HG02852 (cell line): ENCODE measurements around the gene SMIM8.
A peak's percentile ranks its signal among the peaks of the same experiment; 100 is the strongest.

Source experiments
- ATAC-seq: cut with Tn5 transposase; IDR thresholded peaks from one replicate; pipeline ENCODE4 v1.9.1; 2021; ENCODE audit warnings: mild to moderate bottlenecking, moderate library complexity; ENCODE audit not compliant: unreplicated experiment

Gene SMIM8

DNA sequence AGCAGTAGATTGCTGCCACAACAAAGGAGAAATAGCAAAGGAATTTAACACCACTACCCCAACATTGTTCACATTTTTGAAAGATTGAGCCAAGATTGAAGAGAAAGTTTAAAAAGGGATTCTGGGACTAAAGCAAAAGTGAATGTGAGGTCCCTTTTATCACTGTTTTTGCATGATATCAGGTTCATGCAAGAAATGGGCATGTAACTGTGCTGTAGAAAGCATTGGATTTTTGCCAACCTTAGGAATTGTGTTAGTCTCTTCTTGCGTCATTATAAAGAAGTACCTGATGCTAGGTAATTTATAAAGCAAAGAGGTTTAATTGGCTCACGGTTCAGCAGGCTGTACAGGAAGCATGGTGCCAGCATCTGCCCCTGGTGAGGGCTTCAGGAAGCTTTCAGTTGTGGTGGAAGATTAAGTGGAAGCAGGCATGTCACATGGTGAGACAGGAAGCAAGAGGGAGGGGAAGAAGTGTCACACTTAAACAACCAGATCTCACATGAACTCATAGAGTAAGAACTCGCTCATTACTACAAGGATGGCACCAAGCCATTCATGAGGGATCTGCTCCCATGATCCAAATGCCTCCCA is 11.3 kb downstream of the SMIM8 start:
- ATAC-seq, result no peak

DNA sequence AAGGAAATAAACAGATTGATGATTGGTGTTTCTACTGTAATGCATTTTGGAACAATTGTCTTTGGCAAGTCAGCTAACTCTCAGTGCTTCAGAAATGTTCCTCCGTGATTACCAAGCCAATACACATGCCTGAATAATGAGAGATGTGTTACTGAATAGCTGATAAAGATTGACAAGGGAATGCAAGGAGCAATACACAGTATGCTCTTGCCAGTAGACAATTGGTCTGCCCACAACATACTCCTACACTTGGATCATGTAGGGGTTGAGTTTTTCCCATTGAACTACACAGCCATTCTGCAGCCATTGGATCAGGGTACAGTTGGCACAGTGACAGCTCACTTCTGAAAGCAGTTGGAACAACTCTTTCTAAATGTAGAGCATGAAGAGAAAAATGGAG is 12.3 kb downstream of the SMIM8 start:
- ATAC-seq, result no peak

DNA sequence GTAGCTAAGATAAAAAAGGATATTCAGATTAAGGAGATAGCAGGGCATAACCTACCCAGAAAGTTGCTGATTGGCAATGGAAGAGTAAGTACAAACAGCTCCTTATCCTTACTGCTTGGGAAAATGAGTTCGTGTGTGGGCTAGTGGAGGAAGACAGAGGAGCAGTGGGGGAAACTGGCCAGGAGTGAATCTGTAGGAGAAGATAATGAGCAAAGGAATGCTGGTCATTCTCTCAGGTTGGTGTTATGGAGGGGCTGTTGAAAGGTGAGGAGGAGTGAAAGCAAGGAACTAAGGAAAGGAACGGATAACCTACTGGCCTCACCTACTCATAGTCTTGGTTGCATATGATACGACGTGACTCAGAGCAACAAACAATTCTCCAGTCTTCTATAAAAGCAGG is 14.0 kb downstream of the SMIM8 start:
- ATAC-seq, result no peak

DNA sequence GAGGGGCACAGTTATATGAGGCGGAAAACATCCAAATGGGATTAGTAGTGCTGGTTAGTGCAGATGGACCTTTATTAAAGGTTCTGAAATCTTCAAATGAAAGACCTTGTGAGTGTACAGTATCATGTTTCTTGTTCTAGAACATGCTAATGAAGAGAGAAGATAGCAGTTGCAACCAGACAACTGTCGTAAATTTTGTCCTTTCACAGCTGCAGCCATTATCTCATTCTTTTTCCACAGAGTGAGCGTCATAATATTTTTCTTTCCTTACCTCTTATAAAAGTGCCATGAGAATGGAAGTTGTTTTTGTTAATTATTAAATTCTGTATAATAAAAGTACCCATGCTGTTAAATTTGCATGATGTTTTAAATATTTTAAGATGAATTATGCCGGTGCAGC is 17.8 kb downstream of the SMIM8 start:
- ATAC-seq, result no peak

DNA sequence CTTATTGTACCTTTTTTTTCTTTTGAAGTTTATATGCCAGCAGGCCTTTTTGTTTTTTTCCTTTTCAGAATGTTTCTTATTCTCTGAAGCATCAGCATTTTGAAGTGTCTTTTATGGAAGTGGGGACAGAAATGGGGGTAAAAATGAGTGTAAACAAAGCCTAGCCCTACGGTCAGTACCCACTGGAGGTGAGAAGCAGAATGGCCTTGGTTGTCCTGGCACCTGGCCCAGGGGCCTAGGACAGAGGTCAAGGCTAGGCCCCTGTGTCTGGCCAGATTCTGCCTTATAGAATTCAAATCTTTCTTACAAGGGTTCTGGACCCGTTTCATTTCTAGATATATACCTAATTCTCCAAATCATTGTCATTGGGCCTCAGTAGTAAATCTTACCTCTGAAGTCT is 18.8 kb downstream of the SMIM8 start:
- ATAC-seq, result no peak

DNA sequence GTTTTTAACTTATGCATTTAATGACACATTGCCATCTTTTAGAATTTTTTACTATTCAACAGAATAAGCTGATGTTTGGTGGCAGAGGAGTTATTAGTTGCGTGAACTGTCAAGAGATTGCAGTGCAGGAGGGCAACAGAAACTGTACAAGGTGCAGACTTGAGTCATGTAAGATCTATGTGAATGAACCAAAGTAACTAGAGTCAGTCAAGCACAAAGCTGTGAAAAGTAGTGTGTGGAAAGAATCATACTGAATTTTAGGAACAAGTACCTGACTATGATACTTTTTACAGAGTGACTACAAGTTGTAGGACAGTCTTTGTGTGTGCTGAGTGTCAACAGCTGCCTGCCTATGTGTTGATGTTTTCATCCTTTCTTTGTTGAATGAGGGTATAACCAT is 19.5 kb downstream of the SMIM8 start:
- peak; percentile 96 for ATAC-seq

DNA sequence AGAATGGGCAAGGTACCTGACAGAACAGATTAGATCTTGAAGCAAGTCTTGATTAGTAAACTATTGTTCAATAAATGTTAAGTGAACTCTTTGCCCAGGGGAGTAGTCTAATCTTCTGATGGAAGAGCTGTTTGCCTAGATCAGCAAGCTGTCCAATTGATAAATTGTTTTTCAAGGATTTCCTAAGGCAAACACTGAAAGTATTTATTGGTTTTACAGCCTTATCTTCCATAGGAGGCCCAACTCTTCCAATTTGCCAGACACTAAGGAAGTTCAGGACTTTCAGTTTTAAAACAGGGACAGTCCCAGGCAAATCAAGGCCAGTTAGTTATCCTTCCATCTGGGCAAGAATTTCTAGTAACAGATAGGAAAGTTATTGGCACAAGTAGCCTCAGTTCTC is 20.4 kb downstream of the SMIM8 start:
- ATAC-seq, result no peak

DNA sequence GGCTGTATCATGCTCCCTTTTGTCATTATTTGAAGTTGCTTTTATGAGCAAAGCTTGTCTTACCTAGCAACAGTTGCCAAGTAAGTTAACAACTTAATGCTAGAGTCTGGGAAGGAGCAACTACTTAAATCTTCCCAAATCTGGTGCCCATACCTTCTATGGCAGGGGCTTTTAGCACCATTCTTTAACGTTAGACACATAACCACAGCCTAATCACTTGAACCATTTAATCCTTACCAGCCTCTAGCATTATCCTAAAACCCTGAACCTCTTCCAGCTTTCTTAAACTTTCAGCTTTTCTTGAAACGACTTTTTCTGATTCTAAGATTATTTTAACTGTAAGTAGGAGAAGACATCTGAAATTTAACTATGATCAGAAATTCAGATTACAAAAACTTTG is 22.3 kb downstream of the SMIM8 start, which contains the start of gene C6orf163:
C6orf163 (plus strand) TSS at position 83 of the 400 bp plus-strand sequence; CDS start at position 370, 287 bp downstream.
- ATAC-seq, result no peak

DNA sequence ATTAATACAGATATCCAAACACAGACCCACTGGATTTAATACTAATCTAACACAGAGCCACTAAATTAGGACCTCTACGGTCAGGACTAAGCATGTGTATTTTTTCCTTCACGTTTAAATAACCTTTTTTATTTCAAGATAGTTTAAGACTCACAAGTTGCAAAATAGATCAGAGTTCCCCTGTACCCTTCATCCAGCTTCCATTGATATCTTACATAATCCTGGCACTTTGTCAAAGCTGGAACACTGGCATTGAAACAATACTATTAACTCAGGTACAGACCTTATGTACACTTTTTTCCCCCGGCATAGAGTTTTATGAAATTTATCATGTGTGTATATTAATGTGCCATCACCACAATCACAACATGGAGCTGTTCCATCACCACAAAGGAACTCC is 24.3 kb downstream of the SMIM8 start:
- no peak for ATAC-seq

DNA sequence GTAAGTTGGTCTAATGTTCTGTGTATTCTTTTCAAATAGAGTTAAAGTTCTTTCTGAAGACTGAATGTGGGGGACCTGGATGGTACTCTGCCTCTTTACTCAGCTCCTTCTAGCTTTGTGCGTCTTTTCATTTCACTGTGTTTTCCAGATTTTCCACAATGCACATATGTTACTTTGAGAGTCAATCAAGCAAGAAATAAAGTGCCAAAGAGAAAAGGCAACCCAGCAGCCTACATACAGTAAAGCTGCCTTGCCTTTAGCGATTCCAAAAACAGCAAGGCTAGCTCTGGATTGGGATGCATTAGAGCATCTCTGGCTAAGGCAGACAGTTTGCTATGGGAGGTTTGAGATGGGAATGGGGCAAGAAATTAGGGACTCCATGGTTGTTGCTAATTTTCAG is 27.5 kb downstream of the SMIM8 start:
- no peak for ATAC-seq

DNA sequence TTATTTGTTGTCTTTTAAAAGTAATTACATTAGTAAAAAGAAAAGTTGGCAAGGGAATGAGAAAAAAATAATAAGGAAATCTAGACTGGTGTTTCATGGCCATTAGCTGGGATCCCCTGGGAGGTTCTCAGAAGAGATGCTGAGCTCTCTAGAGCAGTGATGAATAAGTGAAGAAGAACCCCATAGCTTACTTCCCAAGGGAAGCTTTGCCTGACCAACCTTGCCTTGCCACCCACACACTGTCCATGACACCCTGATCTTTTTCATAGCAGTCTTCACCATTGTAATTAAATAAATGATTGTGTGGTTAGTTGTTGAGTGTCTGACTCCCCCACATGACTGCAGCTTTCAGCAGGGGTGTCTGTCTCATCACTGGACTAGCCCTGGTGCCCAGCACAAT is 28.1 kb downstream of the SMIM8 start:
- no peak for ATAC-seq

DNA sequence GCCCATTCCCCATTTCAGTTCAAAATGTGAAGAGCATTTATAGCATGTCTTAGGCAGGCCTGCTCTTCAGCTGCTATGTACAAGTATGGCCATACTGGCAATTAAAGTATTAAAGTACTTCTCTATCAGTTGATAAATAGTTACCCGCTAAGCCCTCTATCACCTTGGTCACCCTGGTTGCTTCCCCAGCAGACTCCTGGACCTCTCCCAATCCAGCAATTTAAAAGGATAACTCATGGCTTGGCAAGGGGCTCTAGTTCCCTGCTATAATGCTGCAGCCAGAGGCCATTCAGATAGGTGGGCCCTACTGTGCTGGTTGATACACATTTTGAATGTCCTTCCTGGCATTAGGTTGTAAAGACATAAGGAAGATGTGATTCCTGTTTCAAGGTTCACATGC is 29.2 kb downstream of the SMIM8 start:
- no peak for ATAC-seq

DNA sequence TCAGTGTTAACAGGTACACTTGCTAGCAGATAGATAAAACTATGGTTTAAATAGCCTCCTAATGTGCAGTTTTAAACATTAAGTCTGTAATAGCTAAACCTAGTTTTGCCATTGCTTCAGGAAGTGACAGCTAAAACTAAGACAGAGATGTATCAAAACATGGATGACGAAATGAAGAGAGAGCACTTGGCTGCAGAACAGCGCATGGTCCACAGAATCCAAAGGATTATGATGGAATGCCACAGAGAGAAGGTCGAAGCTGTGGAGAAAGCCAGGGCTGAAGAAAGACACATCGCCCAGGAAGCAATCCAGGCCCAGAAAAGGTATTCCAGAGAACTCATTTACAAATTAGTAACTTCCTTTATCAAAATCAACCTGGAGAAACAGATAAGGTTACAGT is 33.8 kb downstream of the SMIM8 start:
- ATAC-seq, result no peak

DNA sequence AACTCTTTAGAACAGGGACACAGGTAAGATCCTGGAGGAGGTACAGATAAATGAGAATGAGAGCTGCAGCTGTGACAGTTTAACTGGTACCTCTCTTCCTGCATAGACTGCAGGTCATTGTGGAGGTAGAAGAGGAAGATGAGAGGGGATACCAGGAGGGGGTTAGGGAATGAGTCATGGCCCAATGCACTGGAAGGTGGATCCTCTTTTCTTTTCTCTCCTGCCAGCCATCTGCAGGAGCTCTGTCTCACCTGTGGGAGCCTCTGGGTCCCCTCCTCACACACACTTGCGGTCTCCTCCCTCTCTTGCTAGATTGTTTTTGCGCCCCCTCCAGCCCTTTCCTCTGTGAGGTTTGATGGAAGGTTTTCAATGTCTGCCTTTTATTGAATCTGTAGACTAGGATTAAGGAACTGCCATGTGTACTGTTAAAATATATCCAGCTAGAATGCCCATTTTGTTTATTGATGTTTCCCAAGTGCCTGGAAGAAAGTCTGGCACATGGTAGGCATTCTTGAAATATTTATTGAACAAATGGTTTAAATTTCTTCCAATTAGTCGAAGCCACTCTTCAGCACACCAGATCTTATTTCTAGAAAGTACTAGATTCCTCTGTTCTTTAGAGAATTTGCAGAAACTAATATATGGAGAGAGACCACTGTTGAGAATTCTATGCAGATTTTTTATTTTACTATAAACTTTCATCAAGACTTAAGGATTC is 35.2 kb downstream of the SMIM8 start:
- ATAC-seq, result no peak

DNA sequence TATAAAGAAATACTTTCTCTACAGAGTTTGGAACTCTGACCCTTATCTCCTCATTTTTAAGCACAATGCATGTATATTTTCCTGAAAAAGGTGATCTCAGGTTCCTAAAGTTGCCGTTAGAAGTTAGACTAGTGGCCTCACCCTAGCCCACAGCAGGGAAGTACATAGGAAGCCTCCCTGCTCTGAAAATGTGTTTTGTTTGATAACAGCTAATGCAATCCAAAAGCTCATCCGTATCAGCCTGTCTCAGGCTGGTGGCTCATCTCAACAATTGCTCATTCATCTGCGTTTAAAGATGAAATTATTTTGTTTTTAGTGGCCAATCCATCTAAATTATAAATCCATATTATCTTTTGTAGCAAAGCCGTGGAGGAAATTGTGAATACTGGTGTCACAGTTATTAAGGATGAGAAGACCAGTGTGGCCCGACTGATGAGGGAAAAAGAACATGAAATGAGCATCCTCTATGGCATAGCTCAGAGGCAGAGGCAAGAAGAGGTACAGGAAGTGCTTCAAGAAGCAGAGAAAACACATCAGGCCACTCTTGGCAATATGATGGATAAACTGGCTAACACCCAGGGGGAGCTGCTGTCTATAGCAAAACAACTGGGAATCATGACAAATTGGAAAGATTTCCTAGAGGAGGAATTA is 42.3 kb downstream of the SMIM8 start:
- no peak for ATAC-seq

DNA sequence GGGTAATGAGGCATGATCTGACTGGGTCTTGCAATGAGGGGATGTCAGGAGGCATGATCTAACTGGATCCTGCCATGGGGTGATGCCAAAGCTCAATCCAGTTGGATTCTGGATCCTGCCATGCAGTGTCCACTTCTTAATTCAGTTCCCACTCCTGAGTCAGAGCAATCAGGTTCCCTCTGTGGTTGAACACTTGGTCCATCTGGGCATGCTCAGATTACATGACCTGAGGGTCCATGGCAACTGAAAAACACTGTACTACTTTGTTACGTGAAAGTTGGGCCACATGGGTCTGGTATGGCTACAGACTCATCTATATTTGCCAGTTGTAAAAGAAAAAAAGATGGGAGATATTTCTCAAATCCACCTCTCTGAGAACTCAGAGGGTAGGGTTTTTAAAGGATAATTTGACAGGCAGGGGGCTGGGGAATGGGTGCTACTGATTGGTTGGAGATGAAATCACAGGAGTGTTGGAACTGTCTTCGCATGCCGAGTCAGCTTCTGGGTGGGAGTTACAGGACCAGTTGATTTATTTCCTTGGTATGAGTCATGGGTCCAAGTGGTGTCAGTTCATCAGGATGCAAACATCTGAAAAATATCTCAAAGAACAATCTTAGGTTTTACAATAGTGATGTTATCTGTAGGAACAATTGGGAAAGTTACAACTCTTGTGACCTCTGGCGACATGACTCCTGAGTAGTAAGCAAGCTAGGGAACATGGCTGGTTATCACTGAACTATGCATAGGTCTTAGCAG is 43.9 kb downstream of the SMIM8 start:
- ATAC-seq, result no peak

DNA sequence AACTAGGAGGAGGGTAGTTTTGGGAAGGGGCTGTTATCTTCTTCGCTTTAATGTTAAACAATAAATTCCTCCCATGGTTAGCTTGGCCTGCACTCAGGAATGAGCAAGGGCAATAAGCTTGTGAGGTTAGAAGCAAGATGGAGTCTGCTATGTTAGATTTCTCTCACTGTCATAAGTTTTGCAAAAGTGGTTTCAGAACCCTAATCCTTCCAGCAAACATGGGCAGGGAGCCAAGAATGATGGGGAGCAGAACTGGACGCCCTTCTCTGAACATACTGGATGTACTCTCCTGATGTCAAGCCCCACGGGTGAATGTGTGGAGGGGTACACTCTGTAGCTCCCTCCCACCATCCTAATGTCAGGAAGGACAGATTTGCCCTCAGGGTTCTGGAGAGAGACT is 44.5 kb downstream of the SMIM8 start:
- no peak for ATAC-seq

DNA sequence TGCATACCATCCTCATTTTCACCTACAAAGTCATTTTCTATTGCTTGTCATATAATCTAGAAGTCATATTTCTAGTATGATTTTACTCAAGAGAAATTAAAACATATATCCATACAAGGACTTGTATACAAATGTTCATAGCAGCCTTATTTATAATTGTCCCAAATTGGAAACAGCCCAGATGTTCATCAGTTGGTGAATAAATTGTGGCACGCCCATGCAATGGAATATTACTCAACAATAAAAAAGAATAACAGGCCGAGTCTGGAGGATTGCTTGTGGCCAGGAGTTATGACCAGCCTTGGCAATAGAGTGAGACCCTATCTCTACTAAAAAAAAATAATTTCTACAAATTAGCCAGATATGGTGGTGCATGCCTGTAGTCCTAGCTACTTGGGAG is 51.0 kb downstream of the SMIM8 start:
- ATAC-seq, result no peak

DNA sequence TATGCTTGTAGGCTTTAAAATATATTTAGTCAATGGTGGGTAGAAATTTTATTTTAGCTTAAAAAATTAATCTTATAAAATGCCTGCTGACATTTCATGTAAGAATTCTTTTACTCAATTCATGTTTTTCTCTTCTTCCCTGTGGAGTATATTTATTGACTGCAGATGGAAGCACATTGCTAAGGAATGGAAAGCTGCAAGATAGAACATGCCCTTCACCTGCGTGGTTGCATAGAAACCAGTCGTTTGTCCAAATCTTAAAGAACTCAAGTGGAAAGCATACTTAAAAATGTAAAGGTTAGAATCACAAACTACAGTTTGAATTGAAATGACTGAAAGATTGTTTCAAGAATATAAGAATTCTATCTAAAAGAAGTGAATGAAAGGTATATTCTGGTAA is 52.9 kb downstream of the SMIM8 start:
- ATAC-seq, result no peak

DNA sequence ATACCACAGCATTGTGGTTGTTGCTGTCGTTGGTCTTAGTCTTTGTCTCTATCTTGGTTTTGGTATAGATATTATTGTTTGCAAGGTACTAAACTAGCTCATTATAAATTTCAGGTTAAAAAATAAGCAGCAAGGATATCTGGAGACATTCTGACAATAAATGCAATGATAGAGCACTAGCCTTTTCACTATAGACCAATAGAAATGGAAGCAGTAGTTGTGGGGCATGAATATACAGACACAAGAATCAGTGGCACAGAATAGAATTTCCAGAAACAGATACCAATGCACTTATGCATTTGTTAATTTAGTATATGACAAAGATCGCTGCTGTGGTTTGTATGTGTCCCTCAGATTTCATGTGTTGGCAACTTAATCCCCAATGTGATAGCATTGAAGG is 54.3 kb downstream of the SMIM8 start:
- ATAC-seq, result no peak

DNA sequence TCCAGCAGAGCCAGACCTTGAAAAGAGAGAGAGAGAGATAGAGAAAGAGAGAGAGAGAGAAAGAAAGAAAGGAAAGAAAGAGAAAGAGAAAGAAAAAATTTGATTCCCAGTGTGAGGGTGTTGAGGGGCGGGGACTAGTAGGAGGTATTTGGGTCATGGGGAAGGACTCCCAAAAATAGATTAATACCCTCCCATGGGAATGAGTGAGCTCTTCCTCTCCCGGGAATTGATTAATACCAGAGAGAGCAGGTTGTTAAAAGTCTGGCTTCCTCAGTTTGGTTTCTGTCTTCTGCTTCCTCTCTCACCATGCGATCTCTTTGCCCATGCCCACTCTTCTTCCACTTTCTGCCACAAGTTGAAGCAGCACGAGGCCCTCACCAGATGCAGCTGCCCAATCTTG is 56.6 kb downstream of the SMIM8 start:
- ATAC-seq, result no peak

DNA sequence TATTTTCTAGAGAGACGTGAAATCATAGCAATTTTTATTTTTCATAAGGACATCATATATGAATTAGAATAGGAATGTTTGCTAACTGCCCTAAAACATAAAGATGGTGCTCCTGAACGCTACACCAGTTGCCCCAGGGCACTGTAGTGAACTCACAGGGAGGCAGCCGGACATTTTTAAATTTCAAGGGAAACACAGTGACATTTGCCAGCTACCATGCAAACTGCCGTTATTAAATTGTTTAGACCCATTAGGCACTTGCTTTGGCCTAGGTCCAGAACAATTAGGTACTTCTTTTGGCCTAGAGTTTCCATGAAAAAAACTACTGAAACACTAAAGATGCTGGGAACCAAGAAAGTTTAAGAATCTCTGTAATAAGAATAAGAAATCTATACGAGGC is 60.5 kb downstream of the SMIM8 start:
- ATAC-seq, result no peak
